GM12878 (cell line): Measurements from ENCODE around the gene CAMK4. TPM values are rescaled to one million over a fixed set of nuclear protein-coding genes. Genes with fewer than 3 reads are reported as not detected.

Experiments used
- ATAC-seq: fragments of 200-7000 bp; cut with Tn5 transposase; 3 replicates; pipeline ENCODE4 v1.9.1; 2020; ENCODE audit warnings: mild to moderate bottlenecking, moderate library complexity
- BruUV-seq: library from RNA; stranded (reverse); fragments of 400-500 nt; replicated peaks from 2 replicates; lab custom pipeline; 2021; lab: Mats Ljungman, UMichigan
- CTCF ChIA-PET: fragments of 300-600 bp; sonication (Branson Sonifier 250); formaldehyde crosslinking; extraction: SDS; loops from one replicate; lab custom pipeline; 2021; ENCODE audit warnings: inconsistent platforms; lab: Yijun Ruan, JAX
- POLR2A ChIA-PET: fragments of 350-600 bp; formaldehyde crosslinking; extraction: SDS; loops from one replicate; lab custom pipeline; 2021; ENCODE audit warnings: inconsistent platforms; lab: Charles Lee
- RAD21 ChIA-PET: fragments of 300-600 bp; sonication (Branson Sonifier 250); formaldehyde crosslinking; loops from one replicate; lab custom pipeline; 2023; ENCODE audit warnings: antibody characterized with exemption; ENCODE audit not compliant: unreplicated experiment; lab: Charles Lee
- SMC1A ChIA-PET: fragments of 300-600 bp; sonication (Branson Sonifier 250); formaldehyde crosslinking; loops from one replicate; lab custom pipeline; 2023; ENCODE audit not compliant: unreplicated experiment, uncharacterized antibody; lab: Charles Lee
- DNase-seq: peaks from one replicate; pipeline ENCODE4 v3.0.0-alpha.2; 2011; ENCODE audit warnings: low read depth, low spot score
- FAIRE-seq: peaks from 3 replicates; lab custom pipeline; 2011; peaks lifted over from hg19 to GRCh38; lab: Jason Lieb, UNC
- H2AFZ ChIP-seq: 2 replicates; pipeline ENCODE4 v1.6.0; 2011; ENCODE audit warnings: low read depth, low read length, control low read depth; ENCODE audit not compliant: control insufficient read depth
- H3K27ac ChIP-seq: 2 replicates; pipeline ENCODE4 v1.5.1; 2011; ENCODE audit warnings: control low read depth; ENCODE audit not compliant: control insufficient read depth, insufficient read depth
- H3K27me3 ChIP-seq, 2 experiments: replicated peaks in 1 of 2; 2 replicates each; pipeline versions ENCODE4 v1.6.0 to v1.6.1; 2011; ENCODE audit warnings: low read length in 1 of 2; ENCODE audit not compliant: control insufficient read depth in 2 of 2, insufficient read depth in 2 of 2
- H3K36me3 ChIP-seq, 2 experiments: 2 replicates each; pipeline ENCODE4 v1.5.1; 2011; ENCODE audit warnings: low read length in 1 of 2; ENCODE audit not compliant: control insufficient read depth in 2 of 2, insufficient read depth in 2 of 2
- H3K4me1 ChIP-seq: 2 replicates; pipeline ENCODE4 v1.6.1; 2011; ENCODE audit warnings: mild to moderate bottlenecking, low read length, moderate library complexity, mixed read lengths; ENCODE audit not compliant: control insufficient read depth, insufficient read depth
- H3K4me2 ChIP-seq: 2 replicates; pipeline ENCODE4 v1.6.0; 2011; ENCODE audit warnings: control low read depth; ENCODE audit not compliant: control insufficient read depth, insufficient read depth
- H3K4me3 ChIP-seq: fragments of 200-600 bp; sonication (generic); 2 replicates; pipeline ENCODE4 v1.5.1; 2016
- H3K79me2 ChIP-seq: 2 replicates; pipeline ENCODE4 v1.6.0; 2011; ENCODE audit warnings: low read length; ENCODE audit not compliant: control insufficient read depth, insufficient read depth
- H3K9ac ChIP-seq: 2 replicates; pipeline ENCODE4 v1.8.0; 2011; ENCODE audit warnings: low read length, control low read depth, mixed read lengths; ENCODE audit not compliant: control insufficient read depth, insufficient read depth
- H3K9me3 ChIP-seq: replicated peaks from 3 replicates; pipeline ENCODE4 v1.5.1; 2011; ENCODE audit warnings: mild to moderate bottlenecking, low read length; ENCODE audit not compliant: control insufficient read depth, insufficient read depth
- H4K20me1 ChIP-seq: 2 replicates; pipeline ENCODE4 v1.6.0; 2011; ENCODE audit not compliant: control insufficient read depth, insufficient read depth
- BMI1 ChIP-seq: fragments of 450-650 bp; IDR thresholded peaks from 2 replicates; pipeline ENCODE4 v1.6.1; 2016; ENCODE audit warnings: mild to moderate bottlenecking, moderate library complexity, borderline replicate concordance
- CREM ChIP-seq: IDR thresholded peaks from 2 replicates; pipeline ENCODE4 v1.6.1; 2014; ENCODE audit warnings: antibody characterized with exemption, low read depth
- IKZF1 ChIP-seq: fragments of 450-650 bp; conservative IDR thresholded peaks from 2 replicates; pipeline ENCODE4 v1.6.1; 2017; ENCODE audit warnings: antibody characterized with exemption, mild to moderate bottlenecking
- MEF2B ChIP-seq: fragments of 450-650 bp; IDR thresholded peaks from 2 replicates; pipeline ENCODE4 v1.6.1; 2018; ENCODE audit warnings: mild to moderate bottlenecking, moderate library complexity; ENCODE audit not compliant: partially characterized antibody, poor library complexity, severe bottlenecking
- NFIC ChIP-seq: IDR thresholded peaks from 2 replicates; pipeline ENCODE4 v1.6.1; 2012; ENCODE audit warnings: low read depth, mild to moderate bottlenecking, inconsistent platforms, low read length, moderate library complexity
- POLR2AphosphoS5 ChIP-seq: IDR thresholded peaks from 2 replicates; pipeline ENCODE4 v1.6.1; 2011; ENCODE audit warnings: mild to moderate bottlenecking, low read length, inconsistent platforms
- RUNX3 ChIP-seq: IDR thresholded peaks from 2 replicates; pipeline ENCODE4 v1.6.1; 2012; ENCODE audit warnings: low read length, inconsistent platforms
- TCF12 ChIP-seq: IDR thresholded peaks from 2 replicates; pipeline ENCODE4 v1.6.1; 2011; ENCODE audit warnings: low read depth, mild to moderate bottlenecking, low read length
- ZBED1 ChIP-seq: IDR thresholded peaks from 2 replicates; pipeline ENCODE4 v1.6.1; 2016; ENCODE audit warnings: borderline replicate concordance
- ZNF592 ChIP-seq: fragments of 450-650 bp; IDR thresholded peaks from 2 replicates; pipeline ENCODE4 v1.6.1; 2017; ENCODE audit warnings: mild to moderate bottlenecking, moderate library complexity
- WGBS: methylation state at CpG from one replicate; pipeline ENCODE4 v1.1.6; 2016; ENCODE audit warnings: low lambda C conversion rate; ENCODE audit not compliant: insufficient replicate concordance, insufficient coverage; ENCODE audit errors: missing lambda C conversion rate; 5-methylcytosine and 5-hydroxymethylcytosine counted together
- in situ Hi-C: fragments of 300-500 bp; cut with MboI; formaldehyde crosslinking; loops from 9 replicates; pipeline ENCODE4 v1.14.3; 2018; ENCODE audit warnings: mixed read lengths
- intact Hi-C: fragments of 100-400 bp; cut with micrococcal nuclease; formaldehyde crosslinking; loops from one replicate; pipeline ENCODE4 v1.14.2; 2022; ENCODE audit not compliant: unreplicated experiment
- polyA plus RNA-seq, 11 experiments: library from polyadenylated mRNA; depleted of rRNA in 4 of 11; unstranded in 6 of 11; stranded (reverse) in 5 of 11; fragments of >200 nt; fragmentation: Nextera tagmentation in 4 of 11; fragmentation: Illumina TruSeq in 1 of 11; extraction: Ambion mirVana in 4 of 11; extraction: Trizol in 1 of 11; gene quantifications; 1 replicate in 1 of 11; 2 replicates in 10 of 11; pipeline versions ENCODE4 v1.2.1 to v1.2.3, GENCODE V29; 2011 to 2016; ENCODE audit warnings: inconsistent platforms in 2 of 11, missing spikeins in 2 of 11, low read depth in 1 of 11
- total RNA-seq, 4 experiments: library from RNA; depleted of rRNA in 3 of 4; stranded (reverse); fragments of >200 nt in 3 of 4; fragmentation: Illumina TruSeq in 1 of 4; extraction: Trizol in 1 of 4; gene quantifications; 2 replicates each; pipeline versions ENCODE4 v1.2.1 to v1.2.3, GENCODE V29; 2013 to 2021
- TF ChIP-seq, protein P1 (sequence below): fragments of 450-650 bp; IDR thresholded peaks from 2 replicates; pipeline ENCODE4 v1.6.1; 2017; ENCODE audit warnings: borderline replicate concordance

The CAMK4 gene
- total and polyA plus RNA-seq, 10 of the 15 experiments (the other 5 are each of a cell fraction or from before 2014, with no cell fraction given), result 13.3 to 51.9 (median 35.3) TPM

DNA sequence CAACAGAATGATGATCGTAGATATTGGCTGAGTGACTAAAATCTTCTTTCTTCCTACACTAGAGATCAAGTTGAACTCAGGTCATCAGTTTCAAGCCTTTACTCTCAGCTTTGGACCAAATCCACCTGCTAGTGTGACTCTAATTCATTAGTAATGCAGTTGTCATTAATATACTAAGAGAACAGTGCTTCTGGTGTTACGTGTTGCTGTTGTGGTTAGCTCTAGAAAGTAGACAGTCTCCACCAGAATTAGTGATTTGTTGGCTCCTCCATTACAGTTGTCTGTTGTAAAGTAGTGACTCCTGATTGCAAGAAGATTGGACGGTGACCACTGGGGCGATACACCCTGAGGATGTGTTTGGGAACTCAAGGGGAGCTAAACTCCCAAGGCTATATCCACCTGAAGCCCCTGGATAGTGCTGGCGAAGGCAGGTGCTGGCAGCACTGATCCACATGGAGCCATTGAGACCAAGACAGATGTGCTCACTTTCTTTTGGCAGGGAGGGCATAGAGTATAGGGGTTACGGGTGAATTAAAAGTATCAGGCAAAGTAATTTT is 3.1 kb downstream of the CAMK4 start:
- ChIA-PET POLR2A (interaction anchor here (0.9 to 13.0 kb wide), 4 partner anchors 8 to 284 kb away, joined by 3 to 172 read pairs (median 12); no protein-coding TSS in a partner anchor), CTCF (interaction anchor here (1.0 to 16.0 kb wide), 7 partner anchors 9 to 69 kb away, joined by 3 to 263 read pairs (median 6); no protein-coding TSS in a partner anchor), RAD21 (interaction anchor here (1.4 to 21.9 kb wide), 4 partner anchors 24 to 283 kb away, joined by 3 to 443 read pairs (median 34); no protein-coding TSS in a partner anchor), SMC1A (interaction anchor here (0.5 to 23.4 kb wide), 14 partner anchors 9 to 286 kb away, joined by 3 to 608 read pairs (median 4); no protein-coding TSS in a partner anchor)
- H3K27ac ChIP-seq, result peak overlapping the region; percentile 85
- 79% methylated on average over 6 of the region's 6 CpGs for WGBS
- ATAC-seq (peak; percentile 12), DNase-seq (no peak), FAIRE-seq (no peak)
- no TSS peak for BruUV-seq
- H4K20me1 ChIP-seq, result no peaks in the 10 kb centered on the region
- no peak for TF ChIP-seq MEF2B
- TF ChIP-seq ZNF592, result no peak
- TF ChIP-seq RUNX3, result peak; percentile 82
- TF ChIP-seq TCF12, result 0 out of 2 replicates have a peak, but pooled peaks have one; percentile 31
- peak; percentile 46 for TF ChIP-seq POLR2AphosphoS5
- peak; percentile 28; the same call in 1 of the 2 replicates for TF ChIP-seq ZBED1
- TF ChIP-seq, protein P1, sequence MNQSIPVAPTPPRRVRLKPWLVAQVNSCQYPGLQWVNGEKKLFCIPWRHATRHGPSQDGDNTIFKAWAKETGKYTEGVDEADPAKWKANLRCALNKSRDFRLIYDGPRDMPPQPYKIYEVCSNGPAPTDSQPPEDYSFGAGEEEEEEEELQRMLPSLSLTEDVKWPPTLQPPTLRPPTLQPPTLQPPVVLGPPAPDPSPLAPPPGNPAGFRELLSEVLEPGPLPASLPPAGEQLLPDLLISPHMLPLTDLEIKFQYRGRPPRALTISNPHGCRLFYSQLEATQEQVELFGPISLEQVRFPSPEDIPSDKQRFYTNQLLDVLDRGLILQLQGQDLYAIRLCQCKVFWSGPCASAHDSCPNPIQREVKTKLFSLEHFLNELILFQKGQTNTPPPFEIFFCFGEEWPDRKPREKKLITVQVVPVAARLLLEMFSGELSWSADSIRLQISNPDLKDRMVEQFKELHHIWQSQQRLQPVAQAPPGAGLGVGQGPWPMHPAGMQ, result no peak
- TF ChIP-seq NFIC, result peak; percentile 12; the same call in 1 of the 2 replicates
- TF ChIP-seq IKZF1, result 0 out of 2 replicates have a peak, but pooled peaks have one; percentile 26
- TF ChIP-seq CREM, result 0 out of 2 replicates have a peak, but pooled peaks have one; percentile 21
- TF ChIP-seq BMI1, result no peak
- no peaks in the 10 kb centered on the region for H3K36me3 ChIP-seq
- in situ Hi-C loops, result loop anchor here (25.0 kb wide), 1 partner anchor 490 kb away; the partner anchor contains the start of genes SLC25A46 and TMEM232
- peak overlapping the region; percentile 94 for H3K4me2 ChIP-seq
- intact Hi-C loops, result loop anchor here (5.0 kb wide), 1 partner anchor 285 kb away; the partner anchor contains the start of gene STARD4
- H3K27me3 ChIP-seq, result no peaks in the 10 kb centered on the region
- H3K79me2 ChIP-seq, result peaks cover 78% of the 10 kb centered on the region
- peak overlapping the region; percentile 16 for H2AFZ ChIP-seq
- H3K4me1 ChIP-seq, result peaks cover 28% of the 10 kb centered on the region
- H3K9ac ChIP-seq, result peak overlapping the region; percentile 62; the same call in 1 of the 2 replicates
- H3K4me3 ChIP-seq, result peak overlapping the region; percentile 83
- no peaks in the 10 kb centered on the region for H3K9me3 ChIP-seq
